NCI-H510A (cell line): Measurements from ENCODE around the gene FKBP9.
"Not testable (repeated sequence)": the region's sequence is repeated elsewhere in the genome, so short reads cannot be mapped to it uniquely, and the experiment has no call there.

Experiments used
- DNase-seq: peaks from one replicate; lab custom pipeline; 2025; lab: John Stamatoyannopoulos, UW

Gene FKBP9

DNA sequence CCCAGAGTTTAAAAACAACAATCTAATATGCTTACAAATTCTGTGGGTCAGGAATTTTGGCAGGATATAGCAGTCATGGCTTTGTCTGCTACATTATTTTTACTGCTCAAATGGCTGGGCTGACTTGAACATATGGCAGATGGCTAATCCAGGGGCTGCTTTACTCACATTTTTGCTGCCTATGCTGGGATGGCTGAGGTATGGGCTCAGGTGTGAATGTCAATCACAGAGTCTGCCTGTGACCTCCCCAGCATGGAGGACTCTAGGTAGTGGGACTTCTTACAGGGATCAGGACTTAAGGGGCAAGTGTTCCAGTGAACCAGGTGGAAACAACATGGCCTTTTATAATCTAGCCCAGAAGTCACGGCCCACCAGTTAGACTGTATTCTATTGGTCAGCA is 4.4 kb upstream of the FKBP9 start:
- no peak for DNase-seq

DNA sequence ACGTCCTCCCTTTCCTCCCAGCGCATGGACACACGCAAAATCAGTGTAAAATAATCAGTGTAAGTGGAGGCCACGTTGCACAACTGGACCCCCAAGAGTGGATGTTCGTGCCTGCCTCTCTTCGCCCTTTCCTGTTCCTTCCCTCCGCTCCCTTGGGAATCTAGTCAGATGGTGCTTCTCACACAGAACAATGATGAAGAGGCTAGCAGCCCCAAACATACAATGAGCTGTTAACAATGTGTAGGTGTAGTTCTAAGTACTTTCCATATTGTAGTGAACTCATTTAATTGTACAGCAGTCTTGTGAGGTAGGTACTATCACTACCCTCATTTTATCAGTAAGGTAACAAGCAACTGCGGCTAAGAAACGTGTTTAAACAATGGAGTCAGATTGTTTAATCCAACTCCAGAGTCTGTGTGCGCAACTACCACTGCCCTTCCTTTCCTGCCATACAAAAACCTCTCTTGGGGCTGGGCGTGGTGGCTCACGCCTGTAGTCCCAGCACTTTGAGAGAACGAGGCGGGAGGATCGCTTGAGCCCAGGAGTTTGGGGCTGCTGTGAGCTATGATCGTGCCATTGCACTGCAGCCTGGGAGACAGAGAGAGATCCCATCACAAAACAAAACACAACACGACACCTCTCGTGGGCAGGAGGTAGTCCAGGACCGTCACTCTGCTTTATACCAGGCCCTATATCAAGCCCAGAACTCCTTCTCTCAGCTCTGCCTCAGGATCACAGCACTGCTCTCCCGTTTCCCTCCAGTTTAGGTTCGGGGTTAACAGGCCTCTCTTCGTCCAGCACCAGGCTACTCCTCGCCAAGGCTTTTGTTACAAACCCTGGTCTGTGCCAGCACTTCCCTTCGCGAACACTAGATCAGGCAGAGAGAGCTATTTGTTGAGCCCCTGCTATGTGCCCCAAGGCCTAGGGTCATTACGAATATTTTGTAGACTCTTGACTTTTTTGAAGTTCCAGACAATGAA is 1.1 kb downstream of the FKBP9 start:
- no peak for DNase-seq

DNA sequence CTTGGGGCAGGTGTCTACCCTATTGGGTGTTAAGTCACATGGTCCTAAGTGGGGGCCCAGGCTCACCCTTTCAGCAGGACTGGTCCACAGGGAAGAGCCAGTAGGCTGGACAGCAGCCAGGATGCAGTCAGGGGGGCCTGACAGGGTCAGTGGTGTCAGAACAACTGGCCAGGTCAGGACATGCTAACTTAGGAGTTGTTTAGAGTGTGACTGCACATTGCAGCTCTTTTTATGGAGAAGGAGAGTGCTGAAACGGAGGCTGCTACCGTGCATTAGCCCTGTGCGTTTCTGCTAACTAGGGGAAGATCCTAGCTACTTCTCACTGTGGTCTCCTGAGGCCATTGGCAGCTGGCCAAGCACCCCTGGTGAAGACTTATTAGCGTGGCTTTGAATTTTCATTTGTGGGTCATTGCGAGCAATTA is 6.7 kb downstream of the FKBP9 start:
- not testable (repeated sequence) for DNase-seq

DNA sequence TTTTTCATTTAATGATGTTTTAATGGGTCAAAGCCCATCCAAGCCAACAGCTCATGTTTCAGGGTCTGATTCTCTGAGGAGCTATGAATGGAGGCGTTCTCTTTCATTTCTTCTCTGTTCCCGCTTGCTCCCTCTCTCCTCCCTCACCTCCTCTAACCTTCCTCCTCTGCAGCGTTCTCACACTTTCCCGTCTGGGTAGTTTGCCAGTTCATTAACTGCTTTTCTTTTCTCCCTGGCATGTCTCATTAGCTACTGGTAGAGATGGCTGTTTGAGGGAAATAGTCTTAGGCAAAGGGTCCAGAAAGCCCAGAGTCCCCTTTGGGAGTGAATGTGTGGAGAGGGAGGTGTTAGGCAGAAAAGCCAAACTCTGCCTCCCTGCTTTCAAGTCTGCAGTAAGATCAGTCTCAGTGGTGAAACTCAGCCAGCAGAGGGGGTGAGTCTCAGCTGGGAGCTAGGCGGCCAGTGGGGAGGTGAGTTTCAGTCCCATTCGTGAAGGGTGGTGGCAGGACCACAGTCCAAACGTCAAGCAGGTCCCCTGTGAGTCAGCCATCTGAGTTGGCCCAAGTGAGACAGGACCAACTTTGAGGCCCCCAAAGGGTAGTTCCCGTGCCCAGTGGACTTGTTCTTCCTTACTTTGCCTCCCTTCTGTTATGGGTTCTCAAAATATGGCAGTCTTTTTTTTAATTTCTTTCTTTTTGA is 7.4 kb downstream of the FKBP9 start:
- not testable (repeated sequence) for DNase-seq

DNA sequence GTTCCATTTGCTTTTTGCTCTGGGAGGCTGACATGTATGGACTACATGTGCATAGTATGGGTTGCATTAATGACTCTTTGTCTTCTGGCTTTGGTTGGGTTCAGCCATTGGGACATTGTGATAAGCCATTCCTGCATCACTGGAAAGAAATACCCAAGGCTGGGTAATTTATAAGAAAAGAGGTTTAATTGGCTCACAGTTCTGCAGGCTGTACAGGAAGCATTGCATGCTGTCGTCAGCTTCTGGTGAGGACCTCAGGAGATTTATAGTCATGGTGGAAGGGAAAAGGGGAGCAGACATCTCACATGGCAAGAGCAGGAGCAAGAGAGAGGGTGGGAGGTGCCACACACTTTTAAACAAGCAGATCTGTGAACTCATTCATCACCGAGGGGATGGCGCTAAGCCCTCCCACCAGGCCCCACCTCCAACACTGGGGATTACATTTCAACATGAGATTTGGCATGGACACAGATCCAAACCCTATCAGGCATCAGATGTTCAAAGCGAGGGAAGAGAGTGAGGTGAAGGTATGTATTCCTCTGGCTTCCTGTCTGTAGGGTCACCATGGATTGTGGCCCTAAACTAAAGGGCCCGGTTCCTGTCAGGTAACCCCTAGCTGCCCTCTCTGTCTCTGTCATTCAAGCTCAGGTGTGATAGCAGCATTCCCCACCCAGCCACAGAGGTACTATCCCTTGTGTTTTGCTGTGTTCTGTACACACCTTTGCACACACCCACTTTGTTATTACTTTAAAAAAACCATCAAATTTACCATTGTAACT is 9.4 kb downstream of the FKBP9 start:
- DNase-seq, result not testable (repeated sequence)

DNA sequence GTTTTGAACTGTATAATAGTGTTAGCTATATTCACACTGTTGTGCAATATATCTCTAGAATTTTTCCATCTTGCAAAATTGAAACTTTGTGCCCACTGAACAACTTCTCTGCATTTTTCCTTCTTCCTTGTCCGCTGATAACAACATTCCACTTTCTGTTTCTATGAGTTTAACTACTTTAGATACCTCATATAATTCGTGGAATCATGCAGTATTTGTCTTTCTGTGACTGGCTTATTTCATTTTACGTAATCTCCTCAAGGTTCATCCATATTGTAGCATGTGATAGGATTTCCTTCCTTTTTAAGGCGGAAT is 10.0 kb downstream of the FKBP9 start:
- DNase-seq, result not testable (repeated sequence)

DNA sequence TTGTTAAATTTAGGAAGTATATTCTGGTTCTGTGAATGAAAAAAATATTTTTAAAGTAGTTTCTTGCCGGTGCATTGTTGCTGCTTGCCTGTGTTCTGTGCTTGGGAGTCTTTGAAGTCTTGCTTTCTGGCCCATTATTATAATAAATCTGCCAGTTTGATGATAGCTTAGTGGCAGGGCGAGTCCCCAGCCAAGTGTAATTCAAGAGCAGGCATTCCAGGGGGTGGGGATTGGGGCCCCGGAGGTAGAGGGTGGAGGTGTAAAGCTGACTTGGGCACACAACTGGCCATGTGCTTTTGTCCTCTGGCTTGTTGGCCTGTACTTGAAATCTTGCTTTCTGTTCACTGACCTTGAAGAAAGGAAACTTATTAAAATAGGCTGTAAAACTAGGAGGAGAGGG is 14.7 kb downstream of the FKBP9 start:
- not testable (repeated sequence) for DNase-seq

DNA sequence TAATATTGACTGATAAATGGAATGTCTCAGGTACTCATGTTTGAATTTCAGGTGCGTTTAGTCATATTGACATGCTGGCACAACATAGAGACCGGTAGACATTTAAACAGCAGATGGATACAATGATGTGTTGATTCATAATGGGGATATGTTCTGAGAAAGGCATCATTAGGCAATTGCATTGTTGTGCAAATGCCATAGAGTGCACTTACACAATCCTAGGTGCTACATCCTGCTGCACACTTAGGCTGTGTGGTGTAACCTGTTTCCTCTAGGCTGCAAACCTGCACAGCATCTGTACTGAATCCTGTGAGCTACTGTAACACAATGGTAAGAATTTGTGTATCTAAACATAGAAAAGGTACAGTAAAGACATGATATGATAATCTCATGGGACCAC is 19.9 kb downstream of the FKBP9 start:
- not testable (repeated sequence) for DNase-seq

DNA sequence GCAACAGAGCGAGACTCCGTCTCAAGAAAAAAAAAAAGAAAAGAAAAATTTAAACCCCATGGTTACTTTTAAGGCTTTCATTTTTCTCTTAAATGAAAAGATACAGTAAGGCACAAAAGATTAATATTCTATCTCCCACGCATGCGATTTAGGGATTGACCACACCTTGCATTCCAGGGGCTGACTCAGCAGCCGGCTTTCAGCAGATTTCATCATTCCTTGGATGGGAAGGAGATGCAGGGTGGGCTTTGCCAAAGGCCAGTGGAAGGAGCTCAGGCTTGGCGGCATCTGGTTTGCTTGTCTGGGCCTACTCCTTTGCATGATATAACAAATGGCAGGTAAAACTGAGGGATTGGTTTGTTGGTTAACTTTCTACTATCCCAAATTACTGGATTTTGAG is 22.0 kb downstream of the FKBP9 start:
- DNase-seq, result not testable (repeated sequence)

DNA sequence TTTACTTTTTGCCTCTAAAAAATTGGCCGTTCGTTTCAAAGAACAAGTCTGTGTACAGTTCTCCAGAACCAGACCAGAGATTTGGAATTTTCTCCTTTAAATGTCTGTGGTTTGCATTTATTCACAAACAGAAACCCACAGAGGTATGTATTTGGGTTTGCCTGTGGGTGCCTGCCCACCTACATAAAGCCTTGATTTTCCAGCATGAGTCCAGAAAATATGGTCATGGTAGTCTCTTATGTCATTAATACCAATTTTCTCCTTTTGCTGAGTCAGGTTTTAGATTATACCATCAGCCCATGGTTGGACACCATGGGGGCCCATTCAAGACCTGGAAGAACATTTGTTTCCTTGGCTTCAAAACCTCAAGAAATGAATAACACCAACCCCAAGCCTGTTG is 22.7 kb downstream of the FKBP9 start:
- DNase-seq, result not testable (repeated sequence)

DNA sequence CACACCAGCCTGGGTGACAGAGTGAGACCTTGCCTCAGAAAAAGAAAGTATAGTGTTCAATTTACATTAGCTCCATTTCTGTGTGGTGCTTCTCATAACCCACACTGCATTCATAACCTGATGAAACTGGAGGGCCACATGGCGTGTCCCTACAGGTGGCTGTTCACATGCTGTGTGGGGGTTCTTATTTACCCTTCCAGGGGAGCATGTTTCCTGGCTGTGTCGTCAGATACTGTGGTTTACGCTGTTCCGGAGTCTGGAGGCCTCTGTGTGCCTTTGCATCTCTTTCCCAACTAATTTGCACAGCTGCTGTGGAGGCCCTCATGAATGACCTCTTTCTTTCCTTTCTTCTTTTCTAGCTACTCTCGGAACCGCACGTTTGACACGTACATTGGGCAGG is 30.9 kb downstream of the FKBP9 start:
- not testable (repeated sequence) for DNase-seq

DNA sequence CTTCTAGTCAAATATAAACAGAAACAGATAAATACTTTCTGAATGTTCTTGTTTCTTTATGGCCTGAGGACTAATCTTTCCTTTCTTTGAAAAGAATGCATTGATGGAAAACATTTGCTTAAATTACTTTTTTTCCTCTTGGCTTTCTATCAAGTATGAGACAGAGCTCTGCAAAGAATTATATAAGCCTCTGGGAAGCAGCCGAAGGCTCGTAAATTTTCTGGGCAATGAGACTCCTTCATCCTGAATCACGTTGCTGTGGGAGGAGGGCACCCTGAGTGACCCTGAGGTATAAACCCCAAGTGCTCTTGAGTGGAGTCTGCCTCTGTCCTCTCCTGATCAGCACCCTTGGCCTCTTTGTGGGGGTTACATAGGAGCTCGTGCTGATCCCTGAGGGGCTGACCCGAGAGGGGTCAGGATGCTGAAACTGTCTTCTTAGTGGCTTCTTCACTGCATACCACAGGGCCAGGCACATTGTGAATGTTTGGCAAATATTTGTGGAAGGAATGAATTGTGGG is 33.9 kb downstream of the FKBP9 start:
- DNase-seq, result not testable (repeated sequence)

DNA sequence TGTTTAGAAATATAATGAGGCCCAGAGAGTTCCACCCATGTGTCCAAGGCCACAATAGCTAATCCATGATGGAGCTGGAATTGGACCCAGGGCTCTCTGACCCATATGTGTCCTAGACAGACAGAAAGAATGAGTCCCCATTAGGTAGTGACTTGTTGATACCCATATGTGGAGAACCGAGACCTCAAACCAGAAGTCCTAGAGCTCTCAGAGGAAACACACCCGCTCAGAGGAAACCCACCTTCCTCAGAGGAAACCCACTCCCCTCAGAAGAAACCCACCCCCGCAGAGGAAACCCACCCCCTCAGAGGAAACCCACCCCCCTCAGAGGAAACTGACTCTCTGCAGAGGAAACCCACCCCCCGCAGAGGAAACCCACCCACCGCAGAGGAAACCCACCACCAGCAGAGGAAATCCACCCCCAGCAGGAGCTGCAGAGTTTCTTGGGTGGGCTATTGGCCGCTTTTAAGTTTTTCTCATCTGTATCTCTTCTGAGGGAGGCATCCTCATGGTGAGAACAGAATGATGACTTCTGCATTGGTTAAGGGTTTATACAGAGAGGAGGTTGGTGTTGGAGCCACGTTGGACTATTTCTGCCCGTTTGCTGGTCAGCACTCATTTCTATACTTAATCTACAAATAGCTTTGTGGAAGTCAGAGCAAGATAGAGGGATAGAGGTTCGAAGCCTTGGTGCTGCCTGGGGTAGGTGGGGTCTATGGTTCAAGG is 34.9 kb downstream of the FKBP9 start:
- not testable (repeated sequence) for DNase-seq

DNA sequence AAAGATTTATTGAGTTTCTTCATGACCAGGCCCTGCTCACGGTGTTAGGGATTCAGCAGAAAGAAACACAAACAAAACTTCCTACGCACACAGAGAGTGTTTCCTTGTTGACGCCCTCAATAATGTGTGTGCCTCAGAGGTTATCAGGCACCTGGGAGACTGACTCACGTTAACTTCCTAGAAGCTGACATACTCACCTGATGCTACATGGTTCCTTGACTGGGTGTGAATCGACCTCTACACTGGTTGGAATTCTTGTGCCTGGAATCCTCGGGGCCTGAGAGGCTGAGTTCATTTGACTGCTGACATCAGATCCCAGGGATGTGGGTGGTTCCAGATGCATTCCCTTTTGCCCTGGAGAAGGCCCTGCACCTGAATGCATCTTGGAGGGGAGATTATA is 35.5 kb downstream of the FKBP9 start:
- not testable (repeated sequence) for DNase-seq

DNA sequence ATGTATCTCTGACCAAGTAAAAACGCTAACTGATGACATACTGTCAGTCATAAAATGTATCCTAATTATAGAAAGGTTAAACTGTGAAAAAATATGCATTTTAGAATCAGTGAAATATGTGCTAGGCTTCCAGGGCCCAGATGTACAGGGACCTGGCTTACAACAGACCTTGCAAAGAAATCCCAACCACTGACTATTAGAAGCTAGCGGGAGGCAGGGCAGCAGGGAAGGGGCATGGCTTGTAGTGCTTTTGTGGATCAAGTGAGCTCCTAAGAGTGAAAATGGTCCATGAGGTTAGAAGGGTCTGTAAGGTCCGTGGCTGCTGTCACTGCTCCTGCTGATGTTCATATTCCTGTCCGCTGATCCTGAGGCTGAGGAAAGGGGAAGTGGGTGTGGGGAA is 40.7 kb downstream of the FKBP9 start:
- not testable (repeated sequence) for DNase-seq

DNA sequence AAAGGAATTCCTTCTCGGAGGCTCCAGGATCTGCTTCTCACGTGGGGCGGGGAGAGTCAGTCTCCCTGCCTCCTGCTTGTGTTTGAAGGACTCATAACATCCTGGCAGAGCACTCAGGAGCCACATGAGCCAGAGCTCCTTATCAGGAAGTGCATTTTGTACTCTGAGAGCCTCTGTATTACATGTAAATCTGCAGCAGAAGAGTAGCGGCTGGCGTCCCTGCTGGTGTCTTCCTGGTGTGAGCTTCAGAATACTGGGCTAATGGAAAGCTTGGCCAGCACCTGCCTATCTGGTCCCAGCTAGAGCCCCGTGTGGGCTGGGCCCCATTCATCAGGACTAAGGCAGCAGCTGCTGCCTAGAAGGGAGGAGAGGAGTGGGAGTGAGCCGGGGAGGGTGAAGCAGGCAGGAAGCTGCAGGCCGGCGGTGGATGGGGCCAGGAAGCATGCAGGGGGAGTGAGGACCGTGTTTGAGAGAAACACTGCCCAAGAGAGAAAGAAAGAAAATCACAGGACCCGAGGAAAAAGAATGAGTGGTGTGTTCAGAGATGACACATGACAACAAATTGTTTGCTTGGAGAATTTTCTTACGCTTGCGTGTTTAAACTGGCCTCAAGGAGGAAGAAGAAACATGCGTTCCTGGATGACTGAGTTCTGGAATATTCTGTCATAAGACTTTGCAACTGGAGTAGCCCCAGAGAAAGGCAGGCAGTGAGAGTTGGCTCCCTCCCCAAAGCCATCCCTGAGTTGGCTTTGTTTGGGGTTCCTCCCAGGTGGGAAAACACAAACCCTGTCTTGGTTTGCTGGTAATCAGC is 41.3 kb downstream of the FKBP9 start:
- peak; percentile 45 for DNase-seq

DNA sequence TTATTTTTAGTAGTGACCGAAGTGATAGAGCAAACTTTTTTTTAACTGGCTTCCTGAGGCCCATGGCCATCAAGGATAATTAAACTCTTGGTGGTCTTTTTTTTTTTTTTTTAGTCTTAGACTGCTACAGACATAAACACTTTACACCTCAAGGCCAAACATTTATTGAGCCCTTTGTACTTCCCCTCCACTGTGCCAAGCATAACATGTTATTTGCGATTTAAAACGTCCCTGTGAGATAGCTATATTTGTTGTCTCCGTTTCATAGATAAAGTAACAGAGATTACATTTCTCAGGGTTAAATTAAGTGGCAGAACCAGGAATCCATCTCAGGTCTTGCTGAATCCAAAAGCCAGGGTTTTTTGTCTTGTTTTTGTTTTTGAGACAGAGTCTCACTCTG is 42.1 kb downstream of the FKBP9 start:
- not testable (repeated sequence) for DNase-seq

DNA sequence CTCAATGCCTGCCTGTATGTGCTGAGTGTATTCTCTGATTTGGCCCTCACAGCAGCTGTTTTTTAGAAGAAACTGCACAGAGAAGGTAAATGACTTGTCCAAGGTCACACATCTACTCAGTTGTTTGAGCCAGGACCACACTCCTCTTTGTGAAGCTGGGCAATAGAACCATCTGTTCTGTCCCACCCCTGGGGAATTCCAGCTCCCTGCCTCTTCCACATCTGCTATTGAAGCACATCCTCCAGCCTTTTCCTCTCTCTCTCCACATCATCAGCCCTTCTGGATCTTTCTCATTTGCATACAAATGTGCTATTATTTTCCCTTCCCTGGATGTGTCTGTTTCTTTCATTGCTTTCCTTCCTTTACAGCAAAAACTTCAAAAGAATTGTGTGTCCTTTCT is 45.9 kb downstream of the FKBP9 start:
- not testable (repeated sequence) for DNase-seq

DNA sequence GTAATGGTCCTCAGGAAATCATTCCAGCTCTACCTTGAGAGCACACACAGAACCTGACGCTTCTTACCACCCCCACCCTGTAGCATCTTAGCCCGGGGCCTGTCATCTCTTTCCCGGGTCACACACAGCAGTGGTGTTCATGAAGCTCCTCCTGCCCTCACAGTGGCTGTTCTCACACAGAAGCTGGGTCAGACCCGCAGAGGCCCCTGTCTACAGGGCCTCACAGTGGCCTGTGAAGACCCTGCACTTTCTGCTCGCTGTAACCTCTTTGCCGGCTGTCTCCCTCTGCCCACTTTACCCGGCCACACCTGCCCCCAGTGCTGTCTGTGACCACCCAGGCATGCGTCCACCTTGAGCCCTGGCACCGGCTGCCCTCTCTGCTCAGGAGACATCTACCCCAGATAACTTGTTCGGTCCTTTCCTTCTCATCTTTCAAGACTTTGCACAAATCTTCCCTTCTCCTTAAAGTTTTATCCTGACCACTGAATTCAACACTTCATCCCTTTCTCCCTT is 46.9 kb downstream of the FKBP9 start:
- DNase-seq, result not testable (repeated sequence)

DNA sequence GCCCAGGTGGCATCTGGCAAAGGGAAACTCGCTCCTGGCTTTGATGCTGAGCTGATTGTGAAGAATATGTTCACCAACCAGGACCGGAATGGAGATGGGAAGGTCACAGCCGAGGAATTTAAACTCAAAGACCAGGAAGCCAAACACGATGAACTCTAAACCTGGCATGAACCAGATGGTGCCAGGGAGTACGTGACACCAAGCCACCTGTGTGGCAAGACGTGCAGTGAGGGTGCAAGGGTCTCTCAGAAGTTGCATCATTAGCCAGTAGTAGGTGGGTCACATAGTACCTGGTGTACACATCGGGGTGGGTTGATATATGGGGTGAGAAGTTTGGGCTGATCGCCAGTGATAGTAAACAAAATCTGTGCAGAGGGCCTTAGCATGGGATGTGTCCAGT is 48.0 kb downstream of the FKBP9 start:
- DNase-seq, result not testable (repeated sequence)
